ENCODE data around the gene LINS1.

DNA sequence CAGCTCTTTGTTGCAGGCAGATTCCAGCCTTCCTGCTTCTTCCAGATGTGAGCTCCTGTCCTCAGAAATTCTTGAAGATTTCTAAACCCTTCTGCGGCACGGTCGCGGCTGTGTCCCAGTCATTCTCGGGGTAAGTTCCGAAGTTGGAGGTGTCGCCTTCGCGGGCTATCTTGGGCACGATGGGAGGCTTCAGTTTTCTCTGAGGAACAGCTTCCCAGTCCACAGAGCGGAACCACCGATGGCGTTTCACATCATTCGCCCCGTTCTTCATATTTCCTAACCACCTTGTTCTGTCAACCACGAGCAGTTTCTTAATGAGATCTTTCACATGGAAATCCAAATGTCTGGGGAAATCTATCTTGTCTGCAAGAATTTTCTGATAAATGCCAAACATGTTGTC is 48.5 kb downstream of the LINS1 start:
- TF ChIP-seq, protein P1, sequence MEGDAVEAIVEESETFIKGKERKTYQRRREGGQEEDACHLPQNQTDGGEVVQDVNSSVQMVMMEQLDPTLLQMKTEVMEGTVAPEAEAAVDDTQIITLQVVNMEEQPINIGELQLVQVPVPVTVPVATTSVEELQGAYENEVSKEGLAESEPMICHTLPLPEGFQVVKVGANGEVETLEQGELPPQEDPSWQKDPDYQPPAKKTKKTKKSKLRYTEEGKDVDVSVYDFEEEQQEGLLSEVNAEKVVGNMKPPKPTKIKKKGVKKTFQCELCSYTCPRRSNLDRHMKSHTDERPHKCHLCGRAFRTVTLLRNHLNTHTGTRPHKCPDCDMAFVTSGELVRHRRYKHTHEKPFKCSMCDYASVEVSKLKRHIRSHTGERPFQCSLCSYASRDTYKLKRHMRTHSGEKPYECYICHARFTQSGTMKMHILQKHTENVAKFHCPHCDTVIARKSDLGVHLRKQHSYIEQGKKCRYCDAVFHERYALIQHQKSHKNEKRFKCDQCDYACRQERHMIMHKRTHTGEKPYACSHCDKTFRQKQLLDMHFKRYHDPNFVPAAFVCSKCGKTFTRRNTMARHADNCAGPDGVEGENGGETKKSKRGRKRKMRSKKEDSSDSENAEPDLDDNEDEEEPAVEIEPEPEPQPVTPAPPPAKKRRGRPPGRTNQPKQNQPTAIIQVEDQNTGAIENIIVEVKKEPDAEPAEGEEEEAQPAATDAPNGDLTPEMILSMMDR (conservative IDR thresholded peaks at IDR 0.05; ENCODE audit: low read depth in 2 of 2): no peak
- TF ChIP-seq JUNB (IDR thresholded peaks at IDR 0.05; ENCODE audit: unreplicated experiment) (no peak), POLR2AphosphoS5 (IDR thresholded peaks at IDR 0.05; ENCODE audit: low read depth) (no peak), EZH2 (IDR thresholded peaks at IDR 0.05; ENCODE audit: low read depth, unreplicated experiment) (no peak), NANOG (IDR thresholded peaks at IDR 0.05; ENCODE audit: borderline replicate concordance) (no peak)
